GM15510 (cell line): ENCODE data around the gene RAB44.

Experiments
- POLR2A ChIP-seq: IDR thresholded peaks from 3 replicates; pipeline ENCODE4 v1.6.1; 2011; ENCODE audit warnings: borderline replicate concordance; ENCODE audit not compliant: insufficient read length; ENCODE audit errors: extremely low read depth

The RAB44 gene

DNA sequence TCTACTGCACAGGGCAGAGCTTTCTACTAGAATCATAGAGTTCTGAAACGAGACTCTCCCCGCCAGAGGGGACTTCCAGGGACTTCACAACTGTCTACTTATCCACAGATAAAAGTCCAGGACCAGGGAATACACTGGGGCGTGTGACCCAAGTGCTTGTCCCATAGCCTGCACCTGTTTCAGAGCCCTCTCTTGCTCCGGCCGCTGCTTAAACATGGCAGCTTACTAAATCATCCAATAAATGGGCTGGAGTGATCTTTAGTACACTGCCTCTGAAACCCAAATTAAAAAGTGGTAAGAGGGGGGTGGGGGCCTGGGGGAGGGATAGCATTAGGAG is 8.9 kb upstream of the RAB44 start:
- TF ChIP-seq POLR2A, result no peak

DNA sequence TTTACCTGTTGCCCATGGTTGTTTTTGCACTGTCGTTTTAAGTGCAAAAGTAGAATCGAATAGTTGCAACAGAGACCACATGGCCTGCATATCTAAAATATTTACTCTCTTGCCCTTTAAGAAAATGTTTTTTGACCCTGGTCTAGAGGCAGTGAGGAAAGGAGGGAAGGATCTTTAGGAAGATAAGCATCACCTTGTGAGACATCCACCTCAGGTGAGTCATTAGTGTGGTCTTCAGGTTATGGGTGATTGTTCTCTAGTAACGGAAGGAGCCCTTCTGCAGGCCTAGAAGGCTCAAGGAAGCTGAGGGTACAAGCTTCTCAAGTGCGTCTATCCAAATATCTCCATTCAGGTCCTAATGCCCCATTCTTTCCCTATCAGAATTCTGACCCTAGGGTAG is 6.6 kb upstream of the RAB44 start:
- TF ChIP-seq POLR2A, result no peak

DNA sequence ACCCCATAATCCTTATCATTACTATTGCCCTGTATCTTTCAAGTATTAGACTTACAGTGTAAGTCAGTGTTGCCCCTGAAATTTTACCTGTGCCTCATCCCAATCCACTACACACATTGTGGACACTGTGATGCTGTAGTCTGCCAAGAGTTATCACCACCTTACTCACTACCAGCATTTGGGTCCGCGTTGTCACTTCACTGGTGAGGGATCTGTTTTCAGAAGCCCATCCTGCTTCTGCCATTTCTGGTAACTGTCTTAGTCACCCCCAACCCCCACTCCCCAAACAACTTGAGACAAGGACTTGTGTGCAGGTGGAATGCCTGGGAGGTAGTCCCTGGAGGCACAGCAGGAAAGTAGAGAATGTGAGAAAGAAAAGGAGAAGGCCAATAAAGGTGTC is 6.0 kb upstream of the RAB44 start:
- TF ChIP-seq POLR2A, result no peak

DNA sequence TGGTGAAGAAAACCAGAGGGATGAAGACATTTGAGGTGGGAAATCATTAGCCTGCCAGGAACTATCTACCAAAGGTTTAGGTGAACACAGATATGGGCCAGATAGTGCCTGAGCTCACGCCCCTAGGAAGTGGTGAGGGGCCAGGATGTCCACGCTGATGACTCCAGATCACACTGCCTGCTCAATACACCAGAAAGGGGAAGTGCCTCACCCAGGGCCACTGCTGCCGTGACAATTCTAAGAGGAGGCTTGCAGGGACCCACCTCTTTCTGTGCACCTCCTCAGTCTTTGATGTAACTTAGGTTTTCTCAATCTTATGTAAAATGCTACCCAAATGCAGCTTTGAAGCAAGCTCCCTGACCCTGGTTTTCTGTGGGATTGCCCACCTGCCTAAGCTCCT is 5.4 kb upstream of the RAB44 start:
- TF ChIP-seq POLR2A, result peak; percentile 19

DNA sequence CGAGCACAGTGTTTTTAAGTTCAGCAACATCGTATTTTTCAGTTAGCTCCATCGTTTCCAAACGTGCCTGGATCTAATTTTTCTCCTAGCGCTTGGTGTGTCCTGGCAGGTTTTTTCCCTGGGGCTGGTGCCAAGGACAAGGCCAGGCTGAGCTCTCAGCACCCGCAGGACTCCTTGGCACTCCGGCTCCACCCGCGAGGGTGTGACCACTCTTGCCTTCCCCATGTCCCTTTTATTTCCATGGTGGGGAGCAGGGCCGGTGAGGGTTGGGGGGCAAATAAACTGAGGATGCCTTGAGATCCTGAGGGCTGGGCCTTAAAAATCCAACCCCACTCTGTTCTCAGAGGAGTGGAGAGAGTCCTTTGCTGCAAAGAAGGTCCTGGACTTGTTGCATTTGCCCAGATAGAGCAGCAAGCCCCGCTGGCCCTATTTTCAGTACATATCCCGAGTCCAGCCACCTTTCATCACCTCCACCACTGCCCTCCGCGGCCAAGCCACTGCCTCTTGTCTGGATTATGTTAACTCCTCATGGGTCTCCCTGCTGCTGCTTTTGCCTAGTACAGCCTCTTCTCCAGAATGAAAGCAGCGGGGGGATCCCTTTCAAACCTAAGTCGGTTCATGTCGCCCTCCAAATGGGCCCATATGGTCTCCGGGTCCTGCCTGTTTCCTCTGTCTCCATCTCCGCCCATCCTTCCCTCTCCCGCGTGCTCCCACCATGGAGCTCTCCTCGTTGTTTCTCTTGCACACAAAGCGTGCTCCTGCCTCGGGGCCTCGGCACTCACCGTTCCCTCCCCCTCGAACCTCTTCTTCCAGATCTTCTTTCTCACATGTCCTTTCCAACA is 4.5 kb upstream of the RAB44 start:
- no peak for TF ChIP-seq POLR2A

DNA sequence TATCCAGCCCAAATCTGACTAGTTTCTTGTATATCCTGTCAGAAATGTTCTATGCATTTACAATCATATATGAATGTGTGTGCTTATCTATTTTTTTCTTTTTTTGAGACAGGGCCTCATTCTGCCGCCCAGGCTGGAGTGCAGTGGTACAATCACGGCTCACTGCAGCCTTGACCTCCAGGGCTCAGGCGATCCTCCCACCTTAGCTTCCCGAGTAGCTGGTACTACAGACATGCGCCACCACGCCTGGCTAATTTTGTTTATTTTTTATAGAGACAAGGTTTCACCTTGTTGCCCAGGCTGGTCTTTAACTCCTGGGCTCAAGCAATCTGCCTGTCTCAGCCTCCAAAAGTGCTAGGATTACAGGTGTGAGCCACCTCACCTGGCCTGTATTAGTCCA is 3.0 kb upstream of the RAB44 start:
- no peak for TF ChIP-seq POLR2A

DNA sequence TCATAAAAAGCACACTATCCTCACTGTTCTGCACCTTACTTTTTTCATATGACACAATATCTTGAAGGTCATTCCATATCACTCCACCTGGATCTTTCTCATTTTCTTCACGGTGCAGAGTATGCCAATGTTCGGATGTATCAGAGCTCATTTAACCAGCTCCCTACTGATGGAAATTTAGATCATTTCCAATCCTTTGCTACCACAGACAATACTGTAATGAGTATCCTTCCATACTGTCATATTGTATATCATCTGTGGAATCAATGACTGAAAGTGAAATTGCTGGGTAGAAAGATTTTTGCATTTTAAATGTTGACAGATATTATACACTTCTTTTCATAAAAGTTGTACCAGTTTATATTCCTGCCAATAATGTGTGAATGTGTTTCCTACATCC is 2.2 kb upstream of the RAB44 start:
- TF ChIP-seq POLR2A, result no peak

DNA sequence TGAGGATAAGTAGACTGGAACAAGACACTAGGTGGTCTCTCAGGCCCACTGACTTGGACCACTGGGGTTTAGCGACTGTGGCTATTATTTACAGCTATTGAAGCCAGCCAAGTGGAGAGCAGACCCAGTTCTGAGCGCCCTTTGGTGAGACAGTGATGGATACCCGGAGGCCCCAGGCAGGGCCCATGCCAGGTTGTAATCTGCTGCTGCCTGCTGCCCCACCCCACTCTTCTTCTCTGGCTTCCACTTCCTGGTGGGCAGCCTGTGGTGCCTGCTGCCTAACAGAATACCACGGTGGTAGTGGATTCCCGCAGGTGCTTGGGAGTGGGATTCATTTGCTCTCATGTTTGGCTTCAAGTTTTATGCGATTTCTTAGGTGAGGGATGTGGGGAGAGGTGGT is 570 bp downstream of the RAB44 start:
- TF ChIP-seq POLR2A, result no peak

DNA sequence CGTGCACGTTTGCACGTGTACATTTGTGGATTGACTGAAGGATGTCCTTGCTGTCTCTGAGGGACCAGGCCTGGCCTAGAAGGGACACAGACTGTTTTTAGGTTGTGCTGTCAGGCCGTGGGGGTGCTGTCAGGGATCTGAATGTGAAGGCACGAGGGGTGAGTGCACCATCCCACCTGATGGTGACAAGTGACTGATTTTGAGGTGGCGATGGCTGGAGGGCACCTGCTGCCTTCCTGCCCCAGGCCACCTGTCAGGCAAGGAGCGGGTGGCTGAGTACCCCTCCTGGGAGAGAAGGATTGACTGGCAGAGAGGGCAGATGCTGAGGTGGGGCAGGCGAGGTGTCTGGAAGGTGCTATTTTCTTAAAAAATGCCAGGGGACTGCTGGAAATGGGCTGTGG is 1.2 kb downstream of the RAB44 start:
- TF ChIP-seq POLR2A, result no peak

DNA sequence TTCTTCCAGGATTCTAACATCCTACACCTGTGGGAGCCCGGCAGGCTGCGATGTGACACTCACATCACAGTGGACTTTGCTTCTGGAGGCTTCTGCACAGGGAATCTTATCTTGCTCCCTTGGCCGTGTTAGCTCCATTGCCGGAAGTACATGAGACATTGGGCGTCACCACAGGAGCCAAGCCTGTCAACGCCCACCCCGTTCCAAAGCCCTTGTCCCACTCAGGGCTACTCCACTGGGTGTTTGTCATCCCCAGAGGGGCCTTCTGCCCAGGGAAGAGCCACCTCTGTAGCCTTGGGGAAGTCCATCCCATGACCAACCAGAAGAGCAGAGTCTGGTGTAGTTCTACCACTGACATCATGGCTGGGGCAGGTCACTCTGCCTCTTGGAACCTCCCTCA is 1.7 kb downstream of the RAB44 start:
- no peak for TF ChIP-seq POLR2A

DNA sequence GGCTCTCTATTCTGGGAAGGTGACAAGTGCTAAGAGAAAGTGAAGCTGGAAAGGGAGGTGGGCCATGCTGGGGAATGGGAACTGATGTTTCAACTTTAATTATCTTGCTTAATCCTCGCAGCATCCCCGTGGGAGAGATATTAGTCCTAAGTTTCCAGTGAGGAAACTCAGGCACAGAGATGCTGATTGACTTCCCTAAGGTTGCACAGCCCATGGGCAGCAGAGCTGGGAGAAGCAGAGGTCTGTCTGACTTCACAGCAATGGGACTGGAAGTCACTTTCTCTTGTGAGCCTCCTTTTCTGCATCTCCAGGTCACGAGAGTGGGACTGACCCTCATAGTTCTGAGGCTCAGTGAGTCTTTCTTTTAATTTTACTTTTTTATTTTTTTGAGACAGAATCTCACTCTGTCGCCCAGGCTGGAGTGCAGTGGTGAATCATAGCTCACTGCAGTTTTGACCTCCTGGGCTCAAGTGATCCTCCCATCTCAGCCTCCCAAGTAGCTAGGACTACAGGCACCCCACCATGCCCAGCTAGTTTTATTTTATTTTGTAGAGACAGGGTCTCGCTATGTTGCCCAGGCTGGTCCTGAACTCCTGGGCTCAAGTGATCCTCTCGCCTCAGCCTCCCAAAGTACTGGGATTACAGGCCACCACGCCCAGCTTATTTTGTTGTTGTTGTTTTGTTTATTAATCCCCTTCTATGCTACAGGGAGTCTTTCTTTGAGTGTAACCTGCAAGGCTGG is 2.6 kb downstream of the RAB44 start:
- TF ChIP-seq POLR2A, result no peak

DNA sequence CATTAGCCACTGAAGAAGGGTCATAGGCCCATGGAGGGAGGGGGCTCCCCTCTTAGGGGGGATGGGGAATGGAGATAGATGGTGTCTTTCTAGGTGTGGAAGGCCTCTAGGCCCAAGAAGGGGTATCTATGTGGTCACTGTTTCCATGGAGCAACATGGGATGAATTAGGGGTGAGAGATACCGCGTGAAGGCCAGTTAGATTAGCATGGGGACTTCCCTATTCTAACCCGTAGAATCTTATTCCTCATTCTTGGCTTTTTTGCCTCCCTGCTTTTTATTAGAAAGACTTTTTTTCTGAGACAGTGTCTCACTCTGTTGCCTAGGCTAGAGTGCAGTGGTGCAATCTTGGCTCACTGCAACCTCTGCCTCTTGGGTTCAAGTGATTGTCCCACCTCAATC is 3.2 kb downstream of the RAB44 start:
- no peak for TF ChIP-seq POLR2A

DNA sequence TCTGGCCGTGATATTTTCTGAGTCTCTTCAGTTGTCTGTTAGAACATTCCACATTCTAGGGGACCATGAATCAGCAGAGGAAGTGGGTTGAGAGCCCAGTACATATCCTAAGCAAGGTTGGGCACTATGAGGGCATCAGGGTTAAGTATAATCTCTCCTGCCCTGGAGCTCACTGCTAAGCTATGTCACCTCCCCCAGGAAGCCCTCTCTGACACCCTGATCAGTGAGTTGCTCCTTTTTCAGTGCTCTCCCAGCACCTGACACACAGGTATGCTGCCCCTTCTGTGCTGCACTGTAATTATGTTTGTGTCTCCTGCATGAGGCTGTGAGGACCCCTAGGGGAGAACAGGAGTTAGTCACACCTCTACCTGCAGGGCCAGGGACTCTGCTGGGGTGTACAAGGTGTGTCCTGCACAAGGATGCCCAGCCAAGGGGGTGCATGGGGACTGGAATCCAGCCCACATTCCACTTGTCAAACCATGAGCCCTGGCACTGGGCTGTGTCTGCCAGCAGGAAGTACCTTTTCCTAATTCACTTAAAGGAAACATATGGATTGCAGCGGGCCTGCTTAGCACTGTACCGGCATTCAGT is 3.9 kb downstream of the RAB44 start:
- no peak for TF ChIP-seq POLR2A

DNA sequence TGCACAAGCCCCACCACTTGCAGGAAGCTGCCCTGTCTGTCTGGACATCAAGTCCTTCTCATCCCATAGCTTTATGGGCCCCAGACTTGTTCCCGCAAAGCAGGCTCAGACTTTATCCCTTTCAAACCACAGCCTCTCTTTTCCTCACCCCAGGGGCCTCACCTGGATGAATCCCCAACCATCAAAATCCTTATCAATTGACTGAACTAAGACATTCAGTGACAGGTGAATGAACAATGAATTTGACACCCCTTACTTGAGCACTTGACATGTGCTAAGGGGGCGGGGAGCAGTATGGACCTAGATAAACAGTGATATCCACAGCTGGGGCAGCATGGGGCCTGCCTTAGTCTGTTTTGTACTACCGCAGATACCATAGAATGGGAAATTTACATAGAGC is 5.0 kb downstream of the RAB44 start:
- TF ChIP-seq POLR2A, result no peak

DNA sequence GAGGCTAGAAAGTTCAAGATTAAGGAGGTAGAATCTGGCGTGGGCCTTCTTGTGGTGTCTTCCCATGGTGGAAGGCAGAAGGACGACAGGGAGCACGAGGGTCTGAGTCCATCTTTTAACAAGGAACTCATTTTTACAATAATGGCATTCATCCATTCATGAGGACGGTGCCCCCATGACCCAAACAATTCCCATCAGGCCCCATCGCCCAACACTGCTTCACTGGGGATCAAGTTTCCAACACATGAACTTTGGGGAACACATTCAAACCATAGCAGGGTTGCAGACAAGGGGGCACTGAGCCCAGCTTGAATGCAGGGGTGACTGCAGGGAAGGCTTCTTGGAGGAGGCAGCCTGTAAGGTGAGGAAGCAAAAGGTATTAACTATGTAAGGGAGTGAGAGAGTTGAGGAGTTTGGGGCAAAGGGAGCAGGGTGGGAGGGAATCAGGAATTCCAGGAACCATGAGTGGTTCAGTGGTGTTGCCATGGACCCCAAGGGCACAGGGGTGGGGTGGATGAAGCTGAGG is 5.5 kb downstream of the RAB44 start:
- TF ChIP-seq POLR2A, result no peak
